ENCODE data around the gene FNDC1.

GRCh38 chr6:159282421-159282820, 113.2 kb downstream of the FNDC1 start:
- TF ChIP-seq CTCF (conservative IDR thresholded peaks at IDR 0.05 in 1 of 2, IDR thresholded peaks at IDR 0.05 in 1 of 2; ENCODE audit: low read depth in 1 of 2, low read length in 2 of 2) (no peak), EZH2 (IDR thresholded peaks at IDR 0.05; ENCODE audit: low read length, missing control alignments) (no peak)
